Measurements from ENCODE around the gene NTMT2.
"Not testable (repeated sequence)": the region's sequence is repeated elsewhere in the genome, so short reads cannot be mapped to it uniquely, and the experiment has no call there.

DNA sequence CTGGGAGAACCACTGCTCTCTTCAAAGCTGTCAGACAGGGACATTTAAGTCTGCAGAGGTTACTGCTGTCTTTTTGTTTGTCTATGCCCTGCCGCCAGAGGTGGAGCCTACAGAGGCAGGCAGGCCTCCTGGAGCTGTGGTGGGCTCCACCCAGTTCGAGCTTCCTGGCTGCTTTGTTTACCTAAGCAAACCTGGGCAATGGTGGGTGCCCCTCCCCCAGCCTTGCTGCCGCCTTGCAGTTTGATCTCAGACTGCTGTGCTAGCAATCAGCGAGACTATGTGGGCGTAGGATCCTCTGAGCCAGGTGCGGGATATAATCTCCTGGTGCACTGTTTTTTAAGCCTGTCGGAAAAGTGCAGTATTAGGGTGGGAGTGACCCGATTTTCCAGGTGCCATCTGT, 32.6 kb upstream of the NTMT2 start:
- TF ChIP-seq, protein P1, sequence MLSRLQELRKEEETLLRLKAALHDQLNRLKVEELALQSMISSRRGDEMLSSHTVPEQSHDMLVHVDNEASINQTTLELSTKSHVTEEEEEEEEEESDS (CRISPR knock-in tag; IDR thresholded peaks at IDR 0.05), result not testable (repeated sequence)
- TF ChIP-seq, protein P2, sequence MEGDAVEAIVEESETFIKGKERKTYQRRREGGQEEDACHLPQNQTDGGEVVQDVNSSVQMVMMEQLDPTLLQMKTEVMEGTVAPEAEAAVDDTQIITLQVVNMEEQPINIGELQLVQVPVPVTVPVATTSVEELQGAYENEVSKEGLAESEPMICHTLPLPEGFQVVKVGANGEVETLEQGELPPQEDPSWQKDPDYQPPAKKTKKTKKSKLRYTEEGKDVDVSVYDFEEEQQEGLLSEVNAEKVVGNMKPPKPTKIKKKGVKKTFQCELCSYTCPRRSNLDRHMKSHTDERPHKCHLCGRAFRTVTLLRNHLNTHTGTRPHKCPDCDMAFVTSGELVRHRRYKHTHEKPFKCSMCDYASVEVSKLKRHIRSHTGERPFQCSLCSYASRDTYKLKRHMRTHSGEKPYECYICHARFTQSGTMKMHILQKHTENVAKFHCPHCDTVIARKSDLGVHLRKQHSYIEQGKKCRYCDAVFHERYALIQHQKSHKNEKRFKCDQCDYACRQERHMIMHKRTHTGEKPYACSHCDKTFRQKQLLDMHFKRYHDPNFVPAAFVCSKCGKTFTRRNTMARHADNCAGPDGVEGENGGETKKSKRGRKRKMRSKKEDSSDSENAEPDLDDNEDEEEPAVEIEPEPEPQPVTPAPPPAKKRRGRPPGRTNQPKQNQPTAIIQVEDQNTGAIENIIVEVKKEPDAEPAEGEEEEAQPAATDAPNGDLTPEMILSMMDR (IDR thresholded peaks at IDR 0.05 in 2 of 3, conservative IDR thresholded peaks at IDR 0.05 in 1 of 3; ENCODE audit: insufficient read depth in 2 of 3, low read depth in 1 of 3, low read length in 3 of 3), result not testable (repeated sequence)
- TF ChIP-seq, protein P3, sequence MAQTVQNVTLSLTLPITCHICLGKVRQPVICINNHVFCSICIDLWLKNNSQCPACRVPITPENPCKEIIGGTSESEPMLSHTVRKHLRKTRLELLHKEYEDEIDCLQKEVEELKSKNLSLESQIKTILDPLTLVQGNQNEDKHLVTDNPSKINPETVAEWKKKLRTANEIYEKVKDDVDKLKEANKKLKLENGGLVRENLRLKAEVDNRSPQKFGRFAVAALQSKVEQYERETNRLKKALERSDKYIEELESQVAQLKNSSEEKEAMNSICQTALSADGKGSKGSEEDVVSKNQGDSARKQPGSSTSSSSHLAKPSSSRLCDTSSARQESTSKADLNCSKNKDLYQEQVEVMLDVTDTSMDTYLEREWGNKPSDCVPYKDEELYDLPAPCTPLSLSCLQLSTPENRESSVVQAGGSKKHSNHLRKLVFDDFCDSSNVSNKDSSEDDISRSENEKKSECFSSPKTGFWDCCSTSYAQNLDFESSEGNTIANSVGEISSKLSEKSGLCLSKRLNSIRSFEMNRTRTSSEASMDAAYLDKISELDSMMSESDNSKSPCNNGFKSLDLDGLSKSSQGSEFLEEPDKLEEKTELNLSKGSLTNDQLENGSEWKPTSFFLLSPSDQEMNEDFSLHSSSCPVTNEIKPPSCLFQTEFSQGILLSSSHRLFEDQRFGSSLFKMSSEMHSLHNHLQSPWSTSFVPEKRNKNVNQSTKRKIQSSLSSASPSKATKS (CRISPR knock-in tag; IDR thresholded peaks at IDR 0.05), result not testable (repeated sequence)
- TF ChIP-seq FOXM1 (IDR thresholded peaks at IDR 0.05; ENCODE audit: low read depth); FOXM1 (CRISPR knock-in tag; IDR thresholded peaks at IDR 0.05; ENCODE audit: low read depth): not testable (repeated sequence)
